ENCODE data around the gene ADK.

The ADK gene

GRCh38 chr10:74371696-74372095 is 220.7 kb downstream of the ADK start:
- no peak for DNase-seq

- no peak for DNase-seq
These were observed 222.0 kb downstream of the ADK start for GRCh38 chr10:74373059-74373458.

- no peak for DNase-seq
These were observed 226.5 kb downstream of the ADK start for GRCh38 chr10:74377476-74377875.

GRCh38 chr10:74379474-74379873 is 228.5 kb downstream of the ADK start:
- no peak for DNase-seq

- no peak for DNase-seq
These were observed 229.8 kb downstream of the ADK start for GRCh38 chr10:74380795-74381194.

GRCh38 chr10:74381291-74381853 is 230.4 kb downstream of the ADK start:
- DNase-seq, result no peak

- DNase-seq, result no peak
These were observed 231.6 kb downstream of the ADK start for GRCh38 chr10:74382663-74383062.

- DNase-seq, result no peak
These were observed 232.6 kb downstream of the ADK start for GRCh38 chr10:74383642-74384041.

- DNase-seq, result no peak
These were observed 233.7 kb downstream of the ADK start for GRCh38 chr10:74384615-74385183.

- no peak for DNase-seq
These were observed 237.8 kb downstream of the ADK start for GRCh38 chr10:74388801-74389200.

GRCh38 chr10:74391786-74392185 is 240.8 kb downstream of the ADK start:
- no peak for DNase-seq

- no peak for DNase-seq
These were observed 243.5 kb downstream of the ADK start for GRCh38 chr10:74394416-74394969.

- no peak for DNase-seq
These were observed 249.2 kb downstream of the ADK start for GRCh38 chr10:74400186-74400585.

- DNase-seq, result no peak
These were observed 255.0 kb downstream of the ADK start for GRCh38 chr10:74406006-74406405.

- DNase-seq, result no peak
These were observed 264.3 kb downstream of the ADK start for GRCh38 chr10:74415146-74415839.

GRCh38 chr10:74417397-74417796 is 266.4 kb downstream of the ADK start:
- no peak for DNase-seq

GRCh38 chr10:74418285-74418872 is 267.4 kb downstream of the ADK start:
- no peak for DNase-seq

GRCh38 chr10:74419491-74419951 is 268.5 kb downstream of the ADK start:
- no peak for DNase-seq

GRCh38 chr10:74419958-74420375 is 268.9 kb downstream of the ADK start:
- DNase-seq, result peak in 2 of 5 donors; percentile 20 to 31

GRCh38 chr10:74424565-74424964 is 273.5 kb downstream of the ADK start:
- no peak for DNase-seq

GRCh38 chr10:74425456-74426001 is 274.5 kb downstream of the ADK start:
- no peak for DNase-seq

GRCh38 chr10:74431816-74432215 is 280.8 kb downstream of the ADK start:
- no peak for DNase-seq

Data from T-helper 1 cell (primary cell).